Natural killer cell (primary cell): ENCODE data around the gene SMNDC1. TPM values are rescaled to one million over a fixed set of nuclear protein-coding genes. Genes with fewer than 3 reads are reported as not detected.

Experiments used
- ATAC-seq, 3 donors: fragments of 150-1000 bp in 2 of 3; fragments of 200-7000 bp in 1 of 3; cut with Tn5 transposase; 1 replicate in 1 of 3; 2 replicates in 2 of 3; pipeline ENCODE4 v1.10.0; 2021; ENCODE audit warnings: mild to moderate bottlenecking in 2 of 3, moderate library complexity in 2 of 3
- DNase-seq, 2 donors: peaks; one replicate each; pipeline versions ENCODE4 v3.0.0 to v3.0.0-alpha.2; 2013 to 2021; ENCODE audit warnings: mixed read lengths in 1 of 2
- H3K27ac ChIP-seq: one replicate; pipeline ENCODE4 v1.5.1; 2013; ENCODE audit warnings: mild to moderate bottlenecking, low read length
- H3K27me3 ChIP-seq: one replicate; pipeline ENCODE4 v1.6.1; 2013; ENCODE audit warnings: low read length; ENCODE audit not compliant: control insufficient read depth, insufficient read depth
- H3K36me3 ChIP-seq: one replicate; pipeline ENCODE4 v1.6.1; 2013; ENCODE audit warnings: low read length; ENCODE audit not compliant: control insufficient read depth, insufficient read depth
- H3K4me1 ChIP-seq: one replicate; pipeline ENCODE4 v1.6.1; 2013; ENCODE audit warnings: low read length; ENCODE audit not compliant: control insufficient read depth, insufficient read depth
- H3K4me3 ChIP-seq: one replicate; pipeline ENCODE4 v1.5.1; 2013; ENCODE audit warnings: low read length
- H3K9me3 ChIP-seq: one replicate; pipeline ENCODE4 v1.6.1; 2013; ENCODE audit warnings: low read length; ENCODE audit not compliant: control insufficient read depth, insufficient read depth
- H3K27ac Mint-ChIP-seq, 2 donors: one replicate each; pipeline ENCODE4 v1.8.0; 2022; ENCODE audit warnings: mild to moderate bottlenecking in 2 of 2, mixed read lengths in 2 of 2, moderate library complexity in 1 of 2
- H3K27me3 Mint-ChIP-seq, 2 donors: one replicate each; pipeline ENCODE4 v1.8.0; 2022; ENCODE audit warnings: low read depth in 2 of 2, mixed read lengths in 2 of 2
- H3K36me3 Mint-ChIP-seq: one replicate; pipeline ENCODE4 v1.8.0; 2022; ENCODE audit warnings: mixed read lengths
- H3K4me1 Mint-ChIP-seq, 2 donors: one replicate each; pipeline ENCODE4 v1.8.0; 2022; ENCODE audit warnings: mixed read lengths in 2 of 2
- H3K4me3 Mint-ChIP-seq: one replicate; pipeline ENCODE4 v1.8.0; 2022; ENCODE audit warnings: mild to moderate bottlenecking, moderate library complexity, mixed read lengths
- H3K9me3 Mint-ChIP-seq, 2 donors: one replicate each; pipeline ENCODE4 v1.8.0; 2022; ENCODE audit warnings: mixed read lengths in 2 of 2
- CTCF ChIP-seq: fragments of 200-600 bp; IDR thresholded peaks from one replicate; pipeline ENCODE4 v1.8.0; 2022; ENCODE audit warnings: antibody characterized with exemption
- WGBS: methylation state at CpG from one replicate; pipeline ENCODE4 v1.1.7; 2013; ENCODE audit warnings: missing lambda C conversion rate; ENCODE audit not compliant: insufficient coverage; 5-methylcytosine and 5-hydroxymethylcytosine counted together
- intact Hi-C: fragments of 100-400 bp; cut with micrococcal nuclease; formaldehyde crosslinking; loops from one replicate; pipeline ENCODE4 v1.14.2; 2022
- total RNA-seq, 4 donors: library from RNA; stranded (reverse); fragments of 120-200 nt in 1 of 4; gene quantifications; one replicate each; pipeline versions ENCODE4 v1.2.3 to v1.2.4, GENCODE V29; 2013 to 2022

The SMNDC1 gene
- total RNA-seq, 3 donors from 2014 or later (not counting 1 experiment from before 2014, with no cell fraction given), result 53.3 to 56.3 (median 55.3) TPM

GRCh38 chr10:110352930-110353243, 48.2 kb upstream of the SMNDC1 start:
- Histone ChIP-seq H3K27ac (no peak overlapping the region), H3K36me3 (no peaks in the 10 kb centered on the region), H3K4me3 (no peak overlapping the region), H3K9me3 (no peaks in the 10 kb centered on the region), H3K4me1 (peaks cover 41% of the 10 kb centered on the region), H3K27me3 (no peaks in the 10 kb centered on the region)
- no peak for TF ChIP-seq CTCF
- no peak overlapping the region for H3K4me3 Mint-ChIP-seq
- intact Hi-C loops, result loop anchor here (5.0 kb wide), 1 partner anchor 216 kb away; no protein-coding TSS in a partner anchor
- DNase-seq, result no peak
- H3K36me3 Mint-ChIP-seq, result no peaks in the 10 kb centered on the region
- ATAC-seq, result no peak
- H3K4me1 Mint-ChIP-seq, result peaks cover 8 to 15% of the 10 kb centered on the region in 2 donors
- peaks cover 4 to 13% of the 10 kb centered on the region in 2 donors for H3K27me3 Mint-ChIP-seq
- H3K9me3 Mint-ChIP-seq, result no peaks in the 10 kb centered on the region
- no peak overlapping the region for H3K27ac Mint-ChIP-seq
- 100% methylated on average over 1 of the region's 2 CpGs for WGBS

GRCh38 chr10:110350812-110351211, 46.1 kb upstream of the SMNDC1 start:
- H3K4me1 ChIP-seq, result peaks cover 21% of the 10 kb centered on the region
- WGBS, result 100% methylated on average over 1 of the region's 2 CpGs
- H3K36me3 ChIP-seq, result no peaks in the 10 kb centered on the region
- H3K9me3 ChIP-seq, result no peaks in the 10 kb centered on the region
- no peak overlapping the region for H3K27ac Mint-ChIP-seq
- H3K27me3 ChIP-seq, result no peaks in the 10 kb centered on the region
- no peak overlapping the region for H3K4me3 Mint-ChIP-seq
- no peaks in the 10 kb centered on the region for H3K36me3 Mint-ChIP-seq
- no peak overlapping the region for H3K4me3 ChIP-seq
- no peak for DNase-seq
- peaks cover 8 to 14% of the 10 kb centered on the region in 2 donors for H3K4me1 Mint-ChIP-seq
- H3K9me3 Mint-ChIP-seq, result no peaks in the 10 kb centered on the region
- no peak for ATAC-seq
- TF ChIP-seq CTCF, result no peak
- peaks cover 11 to 13% of the 10 kb centered on the region in 2 donors for H3K27me3 Mint-ChIP-seq
- no peak overlapping the region for H3K27ac ChIP-seq
- intact Hi-C loops, result loop anchor here (5.0 kb wide), 1 partner anchor 214 kb away; no protein-coding TSS in a partner anchor

- Histone ChIP-seq H3K27ac (no peak overlapping the region), H3K9me3 (no peaks in the 10 kb centered on the region), H3K36me3 (no peaks in the 10 kb centered on the region), H3K27me3 (no peaks in the 10 kb centered on the region), H3K4me1 (peaks cover 12% of the 10 kb centered on the region), H3K4me3 (no peak overlapping the region)
- Mint-ChIP-seq H3K27ac (no peak overlapping the region), H3K36me3 (no peaks in the 10 kb centered on the region), H3K4me1 (peaks cover 8 to 14% of the 10 kb centered on the region in 2 donors), H3K4me3 (no peak overlapping the region), H3K27me3 (peaks cover 11 to 13% of the 10 kb centered on the region in 2 donors), H3K9me3 (no peaks in the 10 kb centered on the region)
- no peak for TF ChIP-seq CTCF
- WGBS, result 76% methylated on average over 3 of the region's 3 CpGs
- DNase-seq (no peak), ATAC-seq (no peak)
- intact Hi-C loops, result loop anchor here (5.0 kb wide), 1 partner anchor 213 kb away; no protein-coding TSS in a partner anchor
Measured at GRCh38 chr10:110349831-110350230, 45.1 kb upstream of the SMNDC1 start.

- no peaks in the 10 kb centered on the region for H3K27me3 ChIP-seq
- no peak overlapping the region for H3K4me3 Mint-ChIP-seq
- TF ChIP-seq CTCF, result no peak
- no peaks in the 10 kb centered on the region for H3K36me3 Mint-ChIP-seq
- H3K9me3 Mint-ChIP-seq, result no peaks in the 10 kb centered on the region
- H3K27me3 Mint-ChIP-seq, result peaks cover 12 to 17% of the 10 kb centered on the region in 2 donors
- 68% methylated on average over 4 of the region's 5 CpGs for WGBS
- H3K4me1 ChIP-seq, result peaks cover 7% of the 10 kb centered on the region
- no peak overlapping the region for H3K4me3 ChIP-seq
- H3K27ac Mint-ChIP-seq, result no peak overlapping the region
- no peaks in the 10 kb centered on the region for H3K9me3 ChIP-seq
- intact Hi-C loops, result no loop called here
- H3K4me1 Mint-ChIP-seq, result peaks cover 5 to 11% of the 10 kb centered on the region in 2 donors
- no peak overlapping the region for H3K27ac ChIP-seq
- ATAC-seq (no peak), DNase-seq (no peak)
- no peaks in the 10 kb centered on the region for H3K36me3 ChIP-seq
Measured at GRCh38 chr10:110349386-110349785, 44.7 kb upstream of the SMNDC1 start.
